ENCODE measurements around the gene HRH1.

HRH1 gene

GRCh38 chr3:11152301-11152700, 2.0 kb upstream of the HRH1 start:
- H3K4me3 ChIP-seq (ENCODE audit: low read depth, low read length, poor library complexity, severe bottlenecking): no peak overlapping the region
- H3K27ac ChIP-seq (ENCODE audit: low read depth, low read length, poor library complexity, severe bottlenecking): no peak overlapping the region
- no peak overlapping the region for H3K4me2 ChIP-seq (ENCODE audit: low read length)
- H3F3A ChIP-seq (ENCODE audit: insufficient read depth, low read length): no peaks in the 10 kb centered on the region
- no peak overlapping the region for H3K9ac ChIP-seq (ENCODE audit: low read length)
- H3K9me2 ChIP-seq (ENCODE audit: low read depth, low read length): no peaks in the 10 kb centered on the region
- H3K79me2 ChIP-seq (ENCODE audit: insufficient read depth, low read length): no peaks in the 10 kb centered on the region
- H4K20me1 ChIP-seq (ENCODE audit: insufficient read depth, low read length): no peaks in the 10 kb centered on the region
- no peaks in the 10 kb centered on the region for H3K27me3 ChIP-seq (ENCODE audit: insufficient read depth, low read length)
- no peaks in the 10 kb centered on the region for H3K9me3 ChIP-seq (ENCODE audit: low read length)
- TF ChIP-seq EZH2 (IDR thresholded peaks at IDR 0.05; ENCODE audit: borderline replicate concordance, low read length) (no peak), CTCF (IDR thresholded peaks at IDR 0.05; ENCODE audit: low read length) (no peak)
- H3K4me1 ChIP-seq (ENCODE audit: insufficient read depth, low read length, severe bottlenecking): no peaks in the 10 kb centered on the region
- H3K36me3 ChIP-seq (ENCODE audit: insufficient read depth, low read length): no peaks in the 10 kb centered on the region
- no peak overlapping the region for H2AFZ ChIP-seq (ENCODE audit: low read length)

- no peaks in the 10 kb centered on the region for H3K9me3 ChIP-seq (ENCODE audit: low read length)
- no peak overlapping the region for H3K9ac ChIP-seq (ENCODE audit: low read length)
- H3K27ac ChIP-seq (ENCODE audit: low read depth, low read length, poor library complexity, severe bottlenecking): no peak overlapping the region
- no peaks in the 10 kb centered on the region for H3K27me3 ChIP-seq (ENCODE audit: insufficient read depth, low read length)
- H3K79me2 ChIP-seq (ENCODE audit: insufficient read depth, low read length): no peaks in the 10 kb centered on the region
- H3K36me3 ChIP-seq (ENCODE audit: insufficient read depth, low read length): no peaks in the 10 kb centered on the region
- no peaks in the 10 kb centered on the region for H3F3A ChIP-seq (ENCODE audit: insufficient read depth, low read length)
- no peak overlapping the region for H3K4me3 ChIP-seq (ENCODE audit: low read depth, low read length, poor library complexity, severe bottlenecking)
- H4K20me1 ChIP-seq (ENCODE audit: insufficient read depth, low read length): no peaks in the 10 kb centered on the region
- no peaks in the 10 kb centered on the region for H3K4me1 ChIP-seq (ENCODE audit: insufficient read depth, low read length, severe bottlenecking)
- no peak overlapping the region for H3K4me2 ChIP-seq (ENCODE audit: low read length)
- TF ChIP-seq CTCF (IDR thresholded peaks at IDR 0.05; ENCODE audit: low read length): no peak
- no peak for TF ChIP-seq EZH2 (IDR thresholded peaks at IDR 0.05; ENCODE audit: borderline replicate concordance, low read length)
- no peaks in the 10 kb centered on the region for H3K9me2 ChIP-seq (ENCODE audit: low read depth, low read length)
- H2AFZ ChIP-seq (ENCODE audit: low read length): no peak overlapping the region
Measured at GRCh38 chr3:11154953-11155325, 646 bp downstream of the HRH1 start.

GRCh38 chr3:11155341-11156025, 1.2 kb downstream of the HRH1 start:
- Histone ChIP-seq H3K79me2 (ENCODE audit: insufficient read depth, low read length) (no peaks in the 10 kb centered on the region), H3K9ac (ENCODE audit: low read length) (no peak overlapping the region), H3K4me3 (ENCODE audit: low read depth, low read length, poor library complexity, severe bottlenecking) (no peak overlapping the region), H4K20me1 (ENCODE audit: insufficient read depth, low read length) (no peaks in the 10 kb centered on the region), H3K9me3 (ENCODE audit: low read length) (no peaks in the 10 kb centered on the region), H3K27me3 (ENCODE audit: insufficient read depth, low read length) (no peaks in the 10 kb centered on the region), H2AFZ (ENCODE audit: low read length) (no peak overlapping the region), H3F3A (ENCODE audit: insufficient read depth, low read length) (no peaks in the 10 kb centered on the region), H3K4me1 (ENCODE audit: insufficient read depth, low read length, severe bottlenecking) (no peaks in the 10 kb centered on the region), H3K27ac (ENCODE audit: low read depth, low read length, poor library complexity, severe bottlenecking) (no peak overlapping the region), H3K9me2 (ENCODE audit: low read depth, low read length) (no peaks in the 10 kb centered on the region), H3K36me3 (ENCODE audit: insufficient read depth, low read length) (no peaks in the 10 kb centered on the region), H3K4me2 (ENCODE audit: low read length) (no peak overlapping the region)
- TF ChIP-seq CTCF (IDR thresholded peaks at IDR 0.05; ENCODE audit: low read length): peak; percentile 23; the same call in 1 of the 2 replicates
- no peak for TF ChIP-seq EZH2 (IDR thresholded peaks at IDR 0.05; ENCODE audit: borderline replicate concordance, low read length)
